GM12878 (cell line): ENCODE results near the gene SORCS2. TPM values are rescaled to one million over a fixed set of nuclear protein-coding genes. Genes with fewer than 3 reads are reported as not detected.

Experiments
- ATAC-seq: fragments of 200-7000 bp; cut with Tn5 transposase; 3 replicates; pipeline ENCODE4 v1.9.1; 2020; ENCODE audit warnings: mild to moderate bottlenecking, moderate library complexity
- BruUV-seq: library from RNA; stranded (reverse); fragments of 400-500 nt; replicated peaks from 2 replicates; lab custom pipeline; 2021; lab: Mats Ljungman, UMichigan
- CTCF ChIA-PET: fragments of 300-600 bp; sonication (Branson Sonifier 250); formaldehyde crosslinking; extraction: SDS; loops from one replicate; lab custom pipeline; 2021; ENCODE audit warnings: inconsistent platforms; lab: Yijun Ruan, JAX
- POLR2A ChIA-PET: fragments of 350-600 bp; formaldehyde crosslinking; extraction: SDS; loops from one replicate; lab custom pipeline; 2021; ENCODE audit warnings: inconsistent platforms; lab: Charles Lee
- RAD21 ChIA-PET: fragments of 300-600 bp; sonication (Branson Sonifier 250); formaldehyde crosslinking; loops from one replicate; lab custom pipeline; 2023; ENCODE audit warnings: antibody characterized with exemption; ENCODE audit not compliant: unreplicated experiment; lab: Charles Lee
- SMC1A ChIA-PET: fragments of 300-600 bp; sonication (Branson Sonifier 250); formaldehyde crosslinking; loops from one replicate; lab custom pipeline; 2023; ENCODE audit not compliant: unreplicated experiment, uncharacterized antibody; lab: Charles Lee
- DNase-seq: peaks from one replicate; pipeline ENCODE4 v3.0.0-alpha.2; 2011; ENCODE audit warnings: low read depth, low spot score
- FAIRE-seq: peaks from 3 replicates; lab custom pipeline; 2011; peaks lifted over from hg19 to GRCh38; lab: Jason Lieb, UNC
- H2AFZ ChIP-seq: 2 replicates; pipeline ENCODE4 v1.6.0; 2011; ENCODE audit warnings: low read depth, low read length, control low read depth; ENCODE audit not compliant: control insufficient read depth
- H3K27ac ChIP-seq: 2 replicates; pipeline ENCODE4 v1.5.1; 2011; ENCODE audit warnings: control low read depth; ENCODE audit not compliant: control insufficient read depth, insufficient read depth
- H3K27me3 ChIP-seq, 2 experiments: replicated peaks in 1 of 2; 2 replicates each; pipeline versions ENCODE4 v1.6.0 to v1.6.1; 2011; ENCODE audit warnings: low read length in 1 of 2; ENCODE audit not compliant: control insufficient read depth in 2 of 2, insufficient read depth in 2 of 2
- H3K36me3 ChIP-seq, 2 experiments: 2 replicates each; pipeline ENCODE4 v1.5.1; 2011; ENCODE audit warnings: low read length in 1 of 2; ENCODE audit not compliant: control insufficient read depth in 2 of 2, insufficient read depth in 2 of 2
- H3K4me1 ChIP-seq: 2 replicates; pipeline ENCODE4 v1.6.1; 2011; ENCODE audit warnings: mild to moderate bottlenecking, low read length, moderate library complexity, mixed read lengths; ENCODE audit not compliant: control insufficient read depth, insufficient read depth
- H3K4me2 ChIP-seq: 2 replicates; pipeline ENCODE4 v1.6.0; 2011; ENCODE audit warnings: control low read depth; ENCODE audit not compliant: control insufficient read depth, insufficient read depth
- H3K4me3 ChIP-seq: fragments of 200-600 bp; sonication (generic); 2 replicates; pipeline ENCODE4 v1.5.1; 2016
- H3K79me2 ChIP-seq: 2 replicates; pipeline ENCODE4 v1.6.0; 2011; ENCODE audit warnings: low read length; ENCODE audit not compliant: control insufficient read depth, insufficient read depth
- H3K9ac ChIP-seq: 2 replicates; pipeline ENCODE4 v1.8.0; 2011; ENCODE audit warnings: low read length, control low read depth, mixed read lengths; ENCODE audit not compliant: control insufficient read depth, insufficient read depth
- H3K9me3 ChIP-seq: replicated peaks from 3 replicates; pipeline ENCODE4 v1.5.1; 2011; ENCODE audit warnings: mild to moderate bottlenecking, low read length; ENCODE audit not compliant: control insufficient read depth, insufficient read depth
- H4K20me1 ChIP-seq: 2 replicates; pipeline ENCODE4 v1.6.0; 2011; ENCODE audit not compliant: control insufficient read depth, insufficient read depth
- CBX5 ChIP-seq: sonication (generic); IDR thresholded peaks from 2 replicates; pipeline ENCODE4 v1.6.1; 2016; ENCODE audit warnings: low read depth, moderate library complexity, mild to moderate bottlenecking, inconsistent platforms
- EED ChIP-seq: sonication (generic); IDR thresholded peaks from 2 replicates; pipeline ENCODE4 v1.6.1; 2016; ENCODE audit warnings: antibody characterized with exemption, low read depth
- FOXK2 ChIP-seq: fragments of 450-650 bp; IDR thresholded peaks from 2 replicates; pipeline ENCODE4 v1.6.1; 2017; ENCODE audit warnings: mild to moderate bottlenecking, moderate library complexity
- PRDM15 ChIP-seq: fragments of 450-650 bp; formaldehyde crosslinking; IDR thresholded peaks from 2 replicates; pipeline ENCODE4 v1.4.0; 2020; ENCODE audit warnings: mild to moderate bottlenecking, moderate library complexity
- SIX5 ChIP-seq: IDR thresholded peaks from 2 replicates; pipeline ENCODE4 v1.6.1; 2011; ENCODE audit warnings: mild to moderate bottlenecking, low read depth, low read length, moderate library complexity; ENCODE audit not compliant: severe bottlenecking
- whole genome bisulfite sequencing: methylation state at CpG from one replicate; pipeline ENCODE4 v1.1.6; 2016; ENCODE audit warnings: low lambda C conversion rate; ENCODE audit not compliant: insufficient replicate concordance, insufficient coverage; ENCODE audit errors: missing lambda C conversion rate; 5-methylcytosine and 5-hydroxymethylcytosine counted together
- in situ Hi-C: fragments of 300-500 bp; cut with MboI; formaldehyde crosslinking; loops from 9 replicates; pipeline ENCODE4 v1.14.3; 2018; ENCODE audit warnings: mixed read lengths
- intact Hi-C: fragments of 100-400 bp; cut with micrococcal nuclease; formaldehyde crosslinking; loops from one replicate; pipeline ENCODE4 v1.14.2; 2022; ENCODE audit not compliant: unreplicated experiment
- polyA plus RNA-seq, 11 experiments: library from polyadenylated mRNA; depleted of rRNA in 4 of 11; unstranded in 6 of 11; stranded (reverse) in 5 of 11; fragments of >200 nt; fragmentation: Nextera tagmentation in 4 of 11; fragmentation: Illumina TruSeq in 1 of 11; extraction: Ambion mirVana in 4 of 11; extraction: Trizol in 1 of 11; gene quantifications; 1 replicate in 1 of 11; 2 replicates in 10 of 11; pipeline versions ENCODE4 v1.2.1 to v1.2.3, GENCODE V29; 2011 to 2016; ENCODE audit warnings: inconsistent platforms in 2 of 11, missing spikeins in 2 of 11, low read depth in 1 of 11
- total RNA-seq, 4 experiments: library from RNA; depleted of rRNA in 3 of 4; stranded (reverse); fragments of >200 nt in 3 of 4; fragmentation: Illumina TruSeq in 1 of 4; extraction: Trizol in 1 of 4; gene quantifications; 2 replicates each; pipeline versions ENCODE4 v1.2.1 to v1.2.3, GENCODE V29; 2013 to 2021
- TF ChIP-seq, protein P1 (sequence below): IDR thresholded peaks from 2 replicates; pipeline ENCODE4 v1.6.1; 2012; ENCODE audit warnings: mild to moderate bottlenecking, low read depth, low read length
- TF ChIP-seq, protein P2 (sequence below): fragments of 450-650 bp; IDR thresholded peaks from 2 replicates; pipeline ENCODE4 v1.6.1; 2018; ENCODE audit warnings: borderline replicate concordance, mild to moderate bottlenecking; ENCODE audit not compliant: partially characterized antibody
- TF ChIP-seq, protein P3 (sequence below): fragments of 450-650 bp; IDR thresholded peaks from 2 replicates; pipeline ENCODE4 v1.6.1; 2017; ENCODE audit warnings: mild to moderate bottlenecking, moderate library complexity

Gene SORCS2
- total and polyA plus RNA-seq, 10 of the 15 experiments (the other 5 are each of a cell fraction or from before 2014, with no cell fraction given) = 0.01 to 0.15 (median 0.05) TPM; not detected in 5

GRCh38 chr4:7746351-7747061 is 554.2 kb downstream of the SORCS2 start:
- FAIRE-seq (no peak), DNase-seq (no peak), ATAC-seq (no peak)
- H3K9ac ChIP-seq = no peak overlapping the region
- ChIA-PET POLR2A (no interaction called here), RAD21 (no interaction called here), SMC1A (no interaction called here), CTCF (no interaction called here)
- intact Hi-C loops (no loop called here), in situ Hi-C loops (no loop called here)
- H3K27me3 ChIP-seq = no peaks in the 10 kb centered on the region; a peak in 1 of 4 replicates
- no TSS peak for BruUV-seq
- no peak overlapping the region for H3K4me3 ChIP-seq
- H3K36me3 ChIP-seq = no peaks in the 10 kb centered on the region
- no peaks in the 10 kb centered on the region for H3K9me3 ChIP-seq
- no peak overlapping the region for H3K27ac ChIP-seq
- WGBS = 37% methylated on average over 20 of the region's 20 CpGs
- no peak overlapping the region for H2AFZ ChIP-seq
- H4K20me1 ChIP-seq = no peaks in the 10 kb centered on the region
- peaks cover 13% of the 10 kb centered on the region for H3K4me1 ChIP-seq
- H3K79me2 ChIP-seq = no peaks in the 10 kb centered on the region
- H3K4me2 ChIP-seq = no peak overlapping the region
- TF ChIP-seq EED (no peak), PRDM15 (CRISPR knock-in tag) (no peak), CBX5 (no peak), SIX5 (no peak), FOXK2 (no peak)
- TF ChIP-seq, protein P1, sequence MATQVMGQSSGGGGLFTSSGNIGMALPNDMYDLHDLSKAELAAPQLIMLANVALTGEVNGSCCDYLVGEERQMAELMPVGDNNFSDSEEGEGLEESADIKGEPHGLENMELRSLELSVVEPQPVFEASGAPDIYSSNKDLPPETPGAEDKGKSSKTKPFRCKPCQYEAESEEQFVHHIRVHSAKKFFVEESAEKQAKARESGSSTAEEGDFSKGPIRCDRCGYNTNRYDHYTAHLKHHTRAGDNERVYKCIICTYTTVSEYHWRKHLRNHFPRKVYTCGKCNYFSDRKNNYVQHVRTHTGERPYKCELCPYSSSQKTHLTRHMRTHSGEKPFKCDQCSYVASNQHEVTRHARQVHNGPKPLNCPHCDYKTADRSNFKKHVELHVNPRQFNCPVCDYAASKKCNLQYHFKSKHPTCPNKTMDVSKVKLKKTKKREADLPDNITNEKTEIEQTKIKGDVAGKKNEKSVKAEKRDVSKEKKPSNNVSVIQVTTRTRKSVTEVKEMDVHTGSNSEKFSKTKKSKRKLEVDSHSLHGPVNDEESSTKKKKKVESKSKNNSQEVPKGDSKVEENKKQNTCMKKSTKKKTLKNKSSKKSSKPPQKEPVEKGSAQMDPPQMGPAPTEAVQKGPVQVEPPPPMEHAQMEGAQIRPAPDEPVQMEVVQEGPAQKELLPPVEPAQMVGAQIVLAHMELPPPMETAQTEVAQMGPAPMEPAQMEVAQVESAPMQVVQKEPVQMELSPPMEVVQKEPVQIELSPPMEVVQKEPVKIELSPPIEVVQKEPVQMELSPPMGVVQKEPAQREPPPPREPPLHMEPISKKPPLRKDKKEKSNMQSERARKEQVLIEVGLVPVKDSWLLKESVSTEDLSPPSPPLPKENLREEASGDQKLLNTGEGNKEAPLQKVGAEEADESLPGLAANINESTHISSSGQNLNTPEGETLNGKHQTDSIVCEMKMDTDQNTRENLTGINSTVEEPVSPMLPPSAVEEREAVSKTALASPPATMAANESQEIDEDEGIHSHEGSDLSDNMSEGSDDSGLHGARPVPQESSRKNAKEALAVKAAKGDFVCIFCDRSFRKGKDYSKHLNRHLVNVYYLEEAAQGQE = no peak
- TF ChIP-seq, protein P2, sequence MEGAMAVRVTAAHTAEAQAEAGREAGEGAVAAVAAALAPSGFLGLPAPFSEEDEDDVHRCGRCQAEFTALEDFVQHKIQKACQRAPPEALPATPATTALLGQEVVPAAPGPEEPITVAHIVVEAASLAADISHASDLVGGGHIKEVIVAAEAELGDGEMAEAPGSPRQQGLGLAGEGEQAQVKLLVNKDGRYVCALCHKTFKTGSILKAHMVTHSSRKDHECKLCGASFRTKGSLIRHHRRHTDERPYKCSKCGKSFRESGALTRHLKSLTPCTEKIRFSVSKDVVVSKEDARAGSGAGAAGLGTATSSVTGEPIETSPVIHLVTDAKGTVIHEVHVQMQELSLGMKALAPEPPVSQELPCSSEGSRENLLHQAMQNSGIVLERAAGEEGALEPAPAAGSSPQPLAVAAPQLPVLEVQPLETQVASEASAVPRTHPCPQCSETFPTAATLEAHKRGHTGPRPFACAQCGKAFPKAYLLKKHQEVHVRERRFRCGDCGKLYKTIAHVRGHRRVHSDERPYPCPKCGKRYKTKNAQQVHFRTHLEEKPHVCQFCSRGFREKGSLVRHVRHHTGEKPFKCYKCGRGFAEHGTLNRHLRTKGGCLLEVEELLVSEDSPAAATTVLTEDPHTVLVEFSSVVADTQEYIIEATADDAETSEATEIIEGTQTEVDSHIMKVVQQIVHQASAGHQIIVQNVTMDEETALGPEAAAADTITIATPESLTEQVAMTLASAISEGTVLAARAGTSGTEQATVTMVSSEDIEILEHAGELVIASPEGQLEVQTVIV = no peak
- TF ChIP-seq, protein P3, sequence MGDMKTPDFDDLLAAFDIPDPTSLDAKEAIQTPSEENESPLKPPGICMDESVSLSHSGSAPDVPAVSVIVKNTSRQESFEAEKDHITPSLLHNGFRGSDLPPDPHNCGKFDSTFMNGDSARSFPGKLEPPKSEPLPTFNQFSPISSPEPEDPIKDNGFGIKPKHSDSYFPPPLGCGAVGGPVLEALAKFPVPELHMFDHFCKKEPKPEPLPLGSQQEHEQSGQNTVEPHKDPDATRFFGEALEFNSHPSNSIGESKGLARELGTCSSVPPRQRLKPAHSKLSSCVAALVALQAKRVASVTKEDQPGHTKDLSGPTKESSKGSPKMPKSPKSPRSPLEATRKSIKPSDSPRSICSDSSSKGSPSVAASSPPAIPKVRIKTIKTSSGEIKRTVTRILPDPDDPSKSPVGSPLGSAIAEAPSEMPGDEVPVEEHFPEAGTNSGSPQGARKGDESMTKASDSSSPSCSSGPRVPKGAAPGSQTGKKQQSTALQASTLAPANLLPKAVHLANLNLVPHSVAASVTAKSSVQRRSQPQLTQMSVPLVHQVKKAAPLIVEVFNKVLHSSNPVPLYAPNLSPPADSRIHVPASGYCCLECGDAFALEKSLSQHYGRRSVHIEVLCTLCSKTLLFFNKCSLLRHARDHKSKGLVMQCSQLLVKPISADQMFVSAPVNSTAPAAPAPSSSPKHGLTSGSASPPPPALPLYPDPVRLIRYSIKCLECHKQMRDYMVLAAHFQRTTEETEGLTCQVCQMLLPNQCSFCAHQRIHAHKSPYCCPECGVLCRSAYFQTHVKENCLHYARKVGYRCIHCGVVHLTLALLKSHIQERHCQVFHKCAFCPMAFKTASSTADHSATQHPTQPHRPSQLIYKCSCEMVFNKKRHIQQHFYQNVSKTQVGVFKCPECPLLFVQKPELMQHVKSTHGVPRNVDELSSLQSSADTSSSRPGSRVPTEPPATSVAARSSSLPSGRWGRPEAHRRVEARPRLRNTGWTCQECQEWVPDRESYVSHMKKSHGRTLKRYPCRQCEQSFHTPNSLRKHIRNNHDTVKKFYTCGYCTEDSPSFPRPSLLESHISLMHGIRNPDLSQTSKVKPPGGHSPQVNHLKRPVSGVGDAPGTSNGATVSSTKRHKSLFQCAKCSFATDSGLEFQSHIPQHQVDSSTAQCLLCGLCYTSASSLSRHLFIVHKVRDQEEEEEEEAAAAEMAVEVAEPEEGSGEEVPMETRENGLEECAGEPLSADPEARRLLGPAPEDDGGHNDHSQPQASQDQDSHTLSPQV = no peak
